AG04449 (cell line): ENCODE results near the gene PIP4K2C.

ENCODE experiments used
- CTCF ChIA-PET: fragments of 350-600 bp; formaldehyde crosslinking; extraction: SDS; loops from one replicate; lab custom pipeline; 2021; ENCODE audit warnings: antibody characterized with exemption; lab: Yijun Ruan, JAX
- POLR2A ChIA-PET: fragments of 400-600, 350-600 bp; formaldehyde crosslinking; extraction: SDS; loops from one replicate; lab custom pipeline; 2020; ENCODE audit warnings: antibody characterized with exemption, inconsistent platforms; lab: Yijun Ruan, JAX
- DNase-seq: peaks from one replicate; pipeline ENCODE4 v3.0.0-alpha.2; 2010; ENCODE audit warnings: low read depth, low spot score
- H3K4me3 ChIP-seq: 2 replicates; pipeline ENCODE4 v1.5.1; 2011; ENCODE audit warnings: low read depth, mild to moderate bottlenecking, control low read depth, low read length
- TF ChIP-seq, protein P1 (sequence below): IDR thresholded peaks from one replicate; pipeline ENCODE4 v1.5.1; 2011; ENCODE audit warnings: mild to moderate bottlenecking, moderate library complexity, low read length, control low read depth, inconsistent platforms; ENCODE audit not compliant: insufficient read depth; ENCODE audit errors: missing control alignments

Gene PIP4K2C

DNA sequence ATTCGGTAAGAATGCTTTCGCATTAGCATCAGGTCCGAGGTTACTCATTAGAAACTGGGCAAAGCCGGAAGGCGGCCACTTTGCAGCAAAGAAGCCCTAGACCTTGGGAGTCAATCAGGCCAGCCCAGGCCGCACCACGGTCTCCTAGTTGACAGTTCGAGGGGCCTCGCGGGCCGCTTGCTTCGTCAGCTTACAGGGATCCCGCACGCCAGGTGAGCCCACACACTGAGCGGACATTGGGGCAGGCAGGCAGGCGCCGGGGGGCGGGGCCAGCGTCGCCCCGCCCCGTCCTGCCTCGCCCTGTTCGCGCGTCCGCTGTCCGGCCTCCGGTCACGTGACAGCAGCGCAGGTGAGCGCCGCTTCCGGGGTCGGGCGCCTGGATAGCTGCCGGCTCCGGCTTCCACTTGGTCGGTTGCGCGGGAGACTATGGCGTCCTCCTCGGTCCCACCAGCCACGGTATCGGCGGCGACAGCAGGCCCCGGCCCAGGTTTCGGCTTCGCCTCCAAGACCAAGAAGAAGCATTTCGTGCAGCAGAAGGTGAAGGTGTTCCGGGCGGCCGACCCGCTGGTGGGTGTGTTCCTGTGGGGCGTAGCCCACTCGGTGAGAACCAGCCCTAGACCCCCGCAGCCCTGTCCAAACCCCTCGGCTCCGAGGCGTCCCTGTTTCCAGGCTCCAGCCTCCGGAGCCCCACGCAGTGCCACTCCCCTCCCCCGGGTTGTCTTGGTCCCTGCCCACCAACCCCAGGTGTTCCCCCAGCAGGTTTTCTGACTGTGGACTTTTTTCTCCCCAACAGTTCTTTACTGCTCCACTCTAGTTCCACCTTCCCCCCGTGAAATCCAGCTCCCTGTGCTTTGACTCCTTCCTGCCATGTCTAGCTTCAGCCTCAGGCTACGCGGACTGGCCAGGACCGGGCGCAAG is at the start of gene PIP4K2C:
Gene PIP4K2C (plus strand): TSS at position 329 of the 918 bp plus-strand sequence. CDS start 98 bp downstream, at position 427.
- TF ChIP-seq, protein P1, sequence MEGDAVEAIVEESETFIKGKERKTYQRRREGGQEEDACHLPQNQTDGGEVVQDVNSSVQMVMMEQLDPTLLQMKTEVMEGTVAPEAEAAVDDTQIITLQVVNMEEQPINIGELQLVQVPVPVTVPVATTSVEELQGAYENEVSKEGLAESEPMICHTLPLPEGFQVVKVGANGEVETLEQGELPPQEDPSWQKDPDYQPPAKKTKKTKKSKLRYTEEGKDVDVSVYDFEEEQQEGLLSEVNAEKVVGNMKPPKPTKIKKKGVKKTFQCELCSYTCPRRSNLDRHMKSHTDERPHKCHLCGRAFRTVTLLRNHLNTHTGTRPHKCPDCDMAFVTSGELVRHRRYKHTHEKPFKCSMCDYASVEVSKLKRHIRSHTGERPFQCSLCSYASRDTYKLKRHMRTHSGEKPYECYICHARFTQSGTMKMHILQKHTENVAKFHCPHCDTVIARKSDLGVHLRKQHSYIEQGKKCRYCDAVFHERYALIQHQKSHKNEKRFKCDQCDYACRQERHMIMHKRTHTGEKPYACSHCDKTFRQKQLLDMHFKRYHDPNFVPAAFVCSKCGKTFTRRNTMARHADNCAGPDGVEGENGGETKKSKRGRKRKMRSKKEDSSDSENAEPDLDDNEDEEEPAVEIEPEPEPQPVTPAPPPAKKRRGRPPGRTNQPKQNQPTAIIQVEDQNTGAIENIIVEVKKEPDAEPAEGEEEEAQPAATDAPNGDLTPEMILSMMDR: no peak
- ChIA-PET CTCF (interaction anchor here (0.6 to 14.9 kb wide), 12 partner anchors 9 to 176 kb away, joined by 3 to 212 read pairs (median 4); partner anchors contain the start of genes B4GALNT1 and CYP27B1), POLR2A (interaction anchor here (1.5 to 2.3 kb wide), 2 partner anchors 9 to 20 kb away, joined by 4 to 6 read pairs; partner anchors contain the start of gene ARHGEF25)
- DNase-seq: no peak
- H3K4me3 ChIP-seq: peak within 1 kb of the TSS; percentile 83

DNA sequence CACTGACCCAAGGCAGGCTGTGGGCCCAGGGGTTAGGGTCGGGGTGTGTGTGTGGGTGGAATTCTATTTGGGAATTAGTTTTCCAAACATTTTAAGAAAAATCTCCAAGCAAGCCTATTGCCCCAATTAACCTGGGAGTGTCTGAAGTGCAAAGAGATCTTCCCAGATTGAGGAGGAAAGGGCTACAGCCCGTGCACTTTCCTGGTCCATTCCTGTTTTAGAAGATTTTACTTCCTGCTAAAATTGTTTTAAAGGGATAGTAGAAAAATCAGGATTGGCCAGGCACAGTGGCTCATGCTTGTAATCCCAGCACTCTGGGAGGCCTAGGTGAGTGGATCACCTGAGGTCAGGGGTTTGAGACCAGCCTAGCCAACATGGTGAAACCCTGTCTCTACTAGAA is 49.3 kb upstream of the PIP4K2C start:
- H3K4me3 ChIP-seq: no peak overlapping the region
- DNase-seq: no peak
- ChIA-PET POLR2A (no interaction called here), CTCF (interaction anchor here (1.1 to 1.7 kb wide), 2 partner anchors 35 to 70 kb away, joined by 3 read pairs; partner anchors contain the start of gene ARHGEF25)
- TF ChIP-seq, protein P1: no peak

DNA sequence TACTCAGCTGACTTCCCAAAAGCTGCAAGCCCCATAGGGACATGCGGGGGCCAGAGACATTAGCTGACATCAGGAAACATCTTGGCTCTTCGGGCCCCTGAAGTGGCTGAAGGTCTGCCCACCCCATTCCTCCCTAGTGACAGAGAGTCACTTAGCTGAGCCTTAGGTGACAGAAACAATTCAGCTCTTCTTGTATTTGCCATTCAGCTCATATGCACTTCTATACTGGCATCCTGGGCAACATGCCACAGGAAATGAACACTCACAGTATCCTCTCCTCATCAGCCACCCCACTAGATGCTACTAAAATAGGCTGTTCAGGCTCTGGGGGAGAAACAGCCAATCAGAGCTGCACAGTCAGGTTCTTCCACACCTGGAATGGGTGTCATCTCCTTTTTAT is 47.4 kb upstream of the PIP4K2C start:
- DNase-seq: no peak
- no peak overlapping the region for H3K4me3 ChIP-seq
- ChIA-PET POLR2A (interaction anchor here (1.0 to 1.1 kb wide), 2 partner anchors 18 to 23 kb away, joined by 3 to 5 read pairs; partner anchors contain the start of gene DDIT3), CTCF (interaction anchor here (1.5 to 2.1 kb wide), 3 partner anchors 8 to 40 kb away, joined by 5 to 7 read pairs (median 5); no protein-coding TSS in a partner anchor)
- TF ChIP-seq, protein P1: no peak

DNA sequence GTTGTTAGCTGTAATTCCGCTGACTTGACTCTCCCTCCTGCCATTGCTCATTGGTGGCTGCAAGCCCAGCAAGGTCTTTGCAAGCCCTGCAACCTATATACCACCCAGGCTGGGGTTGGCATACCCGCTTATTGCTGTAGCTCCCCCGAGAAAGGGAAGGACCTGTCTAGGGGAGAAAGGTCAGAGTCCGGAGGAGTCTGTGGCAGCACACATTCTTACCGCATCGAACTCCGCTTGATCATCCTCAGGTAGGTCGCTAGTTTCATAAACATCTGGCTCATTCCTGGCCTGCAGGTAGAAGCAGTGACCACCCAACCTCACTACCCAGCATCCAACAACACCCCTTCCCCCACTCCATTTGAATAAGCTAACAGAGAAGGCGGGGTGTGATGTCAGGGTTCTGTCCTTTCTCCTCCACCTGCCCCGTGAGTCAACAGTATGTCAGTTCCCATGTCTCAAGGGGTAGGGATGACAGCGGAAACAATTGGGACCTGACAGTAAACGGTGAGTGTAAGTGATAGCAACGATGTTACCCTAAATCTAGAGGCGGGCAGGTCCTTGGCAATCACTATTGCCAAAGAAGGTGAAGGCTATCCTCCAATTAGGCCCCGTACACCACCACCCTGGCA is 45.1 kb upstream of the PIP4K2C start:
- peak overlapping the region; percentile 89 for H3K4me3 ChIP-seq
- ChIA-PET CTCF (interaction anchor here (0.7 to 2.0 kb wide), 6 partner anchors 11 to 1728 kb away, joined by 3 to 11 read pairs (median 4); no protein-coding TSS in a partner anchor), POLR2A (interaction anchor here (0.7 to 2.2 kb wide), 3 partner anchors 15 to 82 kb away, joined by 3 to 12 read pairs (median 8); partner anchors contain the start of gene DDIT3)
- TF ChIP-seq, protein P1: no peak
- no peak for DNase-seq

DNA sequence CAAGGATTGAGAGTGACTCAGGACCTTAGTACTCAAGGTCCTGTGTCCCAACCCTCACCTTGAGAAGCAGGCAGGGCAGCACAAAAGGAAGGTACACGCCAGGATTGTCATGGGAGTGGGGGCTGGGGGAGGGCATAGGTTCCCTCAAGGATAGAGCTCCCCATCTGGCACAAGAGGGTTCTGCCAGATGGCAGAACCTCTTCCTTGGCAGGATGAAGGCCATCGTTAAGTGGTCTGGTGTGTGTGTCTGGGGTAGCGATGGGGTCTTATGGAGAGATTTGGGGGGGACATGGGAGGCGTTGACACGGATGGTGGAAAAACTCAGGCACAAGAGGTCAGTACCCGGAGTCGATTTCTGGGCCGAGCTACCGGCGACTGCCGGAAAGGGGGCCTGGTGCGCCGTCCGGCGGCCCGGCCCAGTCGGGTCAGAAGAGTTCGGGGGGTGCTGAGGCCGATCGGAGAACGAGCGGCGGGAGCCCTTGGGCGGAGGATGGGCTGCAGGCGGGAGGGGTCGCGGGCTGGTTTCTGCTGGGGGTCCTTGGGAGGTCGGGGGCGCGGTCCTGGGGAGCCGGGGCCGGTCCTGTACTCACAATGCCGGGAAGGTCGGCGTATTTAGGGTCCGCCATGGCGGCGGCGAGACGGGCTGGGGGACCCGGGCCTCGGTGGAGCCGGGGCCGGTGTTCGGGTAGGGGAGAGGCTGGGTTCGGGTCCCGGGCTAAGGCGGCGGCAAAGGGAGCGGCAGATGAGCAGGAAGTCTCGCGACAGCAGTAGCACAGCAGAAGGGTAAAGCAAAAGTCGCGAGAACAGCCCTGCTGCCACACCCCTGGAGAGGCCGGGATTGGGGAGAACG is 44.3 kb upstream of the PIP4K2C start, which contains the start of gene DCTN2:
Gene DCTN2 (minus strand): TSS at position 755 of the 850 bp plus-strand sequence. CDS start 129 bp downstream, at position 626.
- TF ChIP-seq, protein P1: no peak
- H3K4me3 ChIP-seq: peak within 1 kb of the TSS; percentile 89
- peak; percentile 80 for DNase-seq
- ChIA-PET POLR2A (interaction anchor here (0.7 to 2.2 kb wide), 5 partner anchors 12 to 81 kb away, joined by 3 to 12 read pairs (median 4); partner anchors contain the start of gene DDIT3), CTCF (interaction anchor here (0.7 to 2.0 kb wide), 5 partner anchors 11 to 1729 kb away, joined by 3 to 11 read pairs (median 3); no protein-coding TSS in a partner anchor)
